HepG2 (cell line): ENCODE results near the gene DLL4. TPM values are rescaled to one million over a fixed set of nuclear protein-coding genes. Genes with fewer than 3 reads are reported as not detected.
A peak's percentile ranks its signal among the peaks of the same experiment; 100 is the strongest.

Experiments used
- ATF7 ChIP-seq, 2 experiments: fragments of 450-650 bp in 1 of 2; sonication (generic) in 1 of 2; formaldehyde crosslinking in 1 of 2; IDR thresholded peaks; 2 replicates each; pipeline versions ENCODE4 v1.4.0 to v1.6.1; 2016 to 2020; ENCODE audit warnings: antibody characterized with exemption in 1 of 2, mild to moderate bottlenecking in 1 of 2, missing genetic modification reagents in 1 of 2
- CAMTA2 ChIP-seq: sonication (generic); formaldehyde crosslinking; IDR thresholded peaks from 2 replicates; pipeline ENCODE4 v1.4.0; 2020; ENCODE audit warnings: mild to moderate bottlenecking, missing genetic modification reagents, borderline replicate concordance
- CCAR2 ChIP-seq: fragments of 200-400 bp; formaldehyde crosslinking; optimal IDR thresholded peaks from 2 replicates; pipeline ENCODE3; 2018; ENCODE audit warnings: low read depth, mild to moderate bottlenecking, low read length, moderate library complexity
- GFI1 ChIP-seq: sonication (generic); formaldehyde crosslinking; IDR thresholded peaks from 2 replicates; pipeline ENCODE4 v1.5.0; 2020; ENCODE audit warnings: missing genetic modification reagents, mild to moderate bottlenecking, borderline replicate concordance
- HMG20B ChIP-seq: conservative IDR thresholded peaks from 2 replicates; pipeline ENCODE4 v1.6.1; 2016; ENCODE audit warnings: missing genetic modification reagents, missing compliant biosample characterization
- HOMEZ ChIP-seq: IDR thresholded peaks from 2 replicates; pipeline ENCODE4 v1.6.1; 2016; ENCODE audit warnings: low read depth
- IKZF4 ChIP-seq: sonication (generic); formaldehyde crosslinking; IDR thresholded peaks from 2 replicates; pipeline ENCODE4 v1.5.1; 2020; ENCODE audit warnings: borderline replicate concordance, mild to moderate bottlenecking, low read depth, missing genetic modification reagents; ENCODE audit errors: not compliant biosample characterization
- JUN ChIP-seq: sonication (generic); formaldehyde crosslinking; IDR thresholded peaks from 2 replicates; pipeline ENCODE4 v1.4.0; 2020; ENCODE audit warnings: mild to moderate bottlenecking, missing genetic modification reagents
- KDM3A ChIP-seq: IDR thresholded peaks from 2 replicates; pipeline ENCODE4 v1.6.1; 2018; ENCODE audit warnings: low read depth, missing compliant biosample characterization
- KLF12 ChIP-seq: sonication (generic); formaldehyde crosslinking; IDR thresholded peaks from 2 replicates; pipeline ENCODE4 v1.4.0; 2020; ENCODE audit warnings: missing genetic modification reagents, borderline replicate concordance
- KLF9 ChIP-seq: IDR thresholded peaks from 2 replicates; pipeline ENCODE4 v1.6.1; 2016; ENCODE audit warnings: low read depth
- LRRFIP1 ChIP-seq: sonication (generic); formaldehyde crosslinking; conservative IDR thresholded peaks from 2 replicates; pipeline ENCODE4 v1.4.0; 2020; ENCODE audit warnings: missing genetic modification reagents
- MED8 ChIP-seq: sonication (generic); formaldehyde crosslinking; IDR thresholded peaks from 2 replicates; pipeline ENCODE4 v1.8.1; 2023; ENCODE audit warnings: mild to moderate bottlenecking, missing genetic modification reagents; ENCODE audit not compliant: insufficient replicate concordance
- MLLT10 ChIP-seq: sonication (generic); formaldehyde crosslinking; IDR thresholded peaks from 2 replicates; pipeline ENCODE4 v1.4.0; 2020; ENCODE audit warnings: missing genetic modification reagents
- MXD3 ChIP-seq: IDR thresholded peaks from 2 replicates; pipeline ENCODE4 v1.6.1; 2016; ENCODE audit warnings: mild to moderate bottlenecking, missing biosample characterization, missing genetic modification reagents
- PAX8 ChIP-seq: sonication (generic); formaldehyde crosslinking; IDR thresholded peaks from 2 replicates; pipeline ENCODE4 v1.8.0; 2022; ENCODE audit warnings: mild to moderate bottlenecking, missing genetic modification reagents, borderline replicate concordance
- RFXANK ChIP-seq: IDR thresholded peaks from 2 replicates; pipeline ENCODE4 v1.6.1; 2016
- SIX1 ChIP-seq: sonication (generic); formaldehyde crosslinking; IDR thresholded peaks from 2 replicates; pipeline ENCODE4 v1.4.0; 2020; ENCODE audit warnings: missing genetic modification reagents, borderline replicate concordance
- SMARCC2 ChIP-seq: fragments of 450-650 bp; IDR thresholded peaks from 2 replicates; pipeline ENCODE4 v1.6.1; 2017; ENCODE audit warnings: antibody characterized with exemption, mild to moderate bottlenecking
- TEAD2 ChIP-seq: sonication (generic); formaldehyde crosslinking; IDR thresholded peaks from 2 replicates; pipeline ENCODE4 v1.9.0; 2021; ENCODE audit warnings: missing genetic modification reagents
- ZBTB14 ChIP-seq: sonication (generic); formaldehyde crosslinking; IDR thresholded peaks from 2 replicates; pipeline ENCODE4 v1.4.0; 2020; ENCODE audit warnings: missing genetic modification reagents
- ZIK1 ChIP-seq: sonication (generic); formaldehyde crosslinking; IDR thresholded peaks from 2 replicates; pipeline ENCODE4 v1.5.0; 2020; ENCODE audit warnings: mild to moderate bottlenecking, low read depth, missing genetic modification reagents, borderline replicate concordance
- ZNF12 ChIP-seq: sonication (generic); formaldehyde crosslinking; IDR thresholded peaks from 2 replicates; pipeline ENCODE4 v1.5.0; 2020; ENCODE audit warnings: missing genetic modification reagents
- ZNF329 ChIP-seq: sonication (generic); formaldehyde crosslinking; IDR thresholded peaks from 2 replicates; pipeline ENCODE4 v1.9.0; 2021; ENCODE audit warnings: low read depth, mild to moderate bottlenecking, missing genetic modification reagents
- ZNF616 ChIP-seq: sonication (generic); formaldehyde crosslinking; IDR thresholded peaks from 2 replicates; pipeline ENCODE4 v1.5.0; 2020; ENCODE audit warnings: low read depth, mild to moderate bottlenecking, missing genetic modification reagents
- polyA plus RNA-seq, 8 experiments: library from polyadenylated mRNA; depleted of rRNA in 3 of 8; stranded (reverse) in 7 of 8; unstranded in 1 of 8; fragments of >200 nt; fragmentation: Illumina TruSeq in 4 of 8; extraction: Trizol in 4 of 8; gene quantifications; 2 replicates each; pipeline versions ENCODE4 v1.2.1 to v1.2.3, GENCODE V29; 2011 to 2016; ENCODE audit warnings: low read depth in 4 of 8, missing spikeins in 1 of 8, mixed read lengths in 1 of 8; ENCODE audit not compliant: insufficient read depth in 1 of 8
- total RNA-seq, 5 experiments: library from RNA; depleted of rRNA; stranded (reverse); fragments of >200 nt; fragmentation: Illumina TruSeq; extraction: Trizol; gene quantifications; 2 replicates each; pipeline ENCODE4 v1.2.3, GENCODE V29; 2016; ENCODE audit warnings: low read depth in 1 of 5

The DLL4 gene
- total and polyA plus RNA-seq, 2 of the 13 experiments (the other 11 are each of a cell fraction or from before 2014, with no cell fraction given), result 0.20 to 0.25 TPM

- no peak for TF ChIP-seq JUN (CRISPR knock-in tag)
- no peak for TF ChIP-seq SIX1
- TF ChIP-seq ATF7 (IDR thresholded peaks at IDR 0.05), result no peak
- TF ChIP-seq ATF7 (CRISPR knock-in tag; IDR thresholded peaks at IDR 0.05), result no peak
- TF ChIP-seq HOMEZ (CRISPR knock-in tag), result no peak; the same call in 1 of the 2 replicates
- peak; percentile 40; the same call in 1 of the 2 replicates for TF ChIP-seq KLF12 (CRISPR knock-in tag)
- TF ChIP-seq IKZF4 (CRISPR knock-in tag), result peak; percentile 12
- no peak for TF ChIP-seq MED8
- TF ChIP-seq ZBTB14 (CRISPR knock-in tag), result no peak
- TF ChIP-seq TEAD2, result no peak
- TF ChIP-seq ZNF616 (CRISPR knock-in tag), result no peak
- TF ChIP-seq KLF9 (CRISPR knock-in tag), result peak; percentile 99
- TF ChIP-seq PAX8 (CRISPR knock-in tag), result 0 out of 2 replicates have a peak, but pooled peaks have one; percentile 35
- peak; percentile 84; the same call in 1 of the 2 replicates for TF ChIP-seq KDM3A (CRISPR knock-in tag)
- TF ChIP-seq LRRFIP1 (CRISPR knock-in tag), result no peak
- TF ChIP-seq MXD3 (CRISPR knock-in tag), result no peak
- no peak for TF ChIP-seq MLLT10 (CRISPR knock-in tag)
- no peak for TF ChIP-seq CCAR2
- TF ChIP-seq SMARCC2, result no peak
- TF ChIP-seq ZIK1 (CRISPR knock-in tag), result no peak
- no peak for TF ChIP-seq HMG20B (CRISPR knock-in tag)
- TF ChIP-seq ZNF12 (CRISPR knock-in tag), result no peak
- TF ChIP-seq RFXANK (CRISPR knock-in tag), result no peak
- TF ChIP-seq ZNF329 (CRISPR knock-in tag), result no peak
- TF ChIP-seq GFI1 (CRISPR knock-in tag), result no peak
- TF ChIP-seq CAMTA2 (CRISPR knock-in tag), result no peak
These were observed 22.8 kb upstream of the DLL4 start (continued) for GRCh38 chr15:40906091-40906990.
